ENCODE data around the gene ID3.

Gene ID3

GRCh38 chr1:23526329-23527041 lies 32.8 kb downstream of the ID3 start:
- DNase-seq (ENCODE audit: low read depth in 2 of 2) = no peak

- DNase-seq (ENCODE audit: low read depth in 2 of 2) = no peak
Observed at GRCh38 chr1:23525558-23526250, 33.6 kb downstream of the ID3 start.

- no peak for DNase-seq (ENCODE audit: low read depth in 2 of 2)
Observed at GRCh38 chr1:23524716-23525401, 34.4 kb downstream of the ID3 start.

- DNase-seq (ENCODE audit: low read depth in 2 of 2) = no peak
Observed at GRCh38 chr1:23524163-23524562, 35.1 kb downstream of the ID3 start.

- no peak for DNase-seq (ENCODE audit: low read depth in 2 of 2)
Observed at GRCh38 chr1:23522244-23522982, 36.9 kb downstream of the ID3 start.

- no peak for DNase-seq (ENCODE audit: low read depth in 2 of 2)
Observed at GRCh38 chr1:23521588-23521987, 37.7 kb downstream of the ID3 start.

- DNase-seq (ENCODE audit: low read depth in 2 of 2) = no peak
Observed at GRCh38 chr1:23517581-23517980, 41.7 kb downstream of the ID3 start.

- no peak for DNase-seq (ENCODE audit: low read depth in 2 of 2)
Observed at GRCh38 chr1:23515905-23516304, 43.4 kb downstream of the ID3 start.

GRCh38 chr1:23514111-23514679 lies 45.1 kb downstream of the ID3 start:
- no peak for DNase-seq (ENCODE audit: low read depth in 2 of 2)

- no peak for DNase-seq (ENCODE audit: low read depth in 2 of 2)
Observed at GRCh38 chr1:23509896-23510295, 49.4 kb downstream of the ID3 start.
